GM12878 (cell line): Measurements from ENCODE around the gene ADSS1. TPM values are rescaled to one million over a fixed set of nuclear protein-coding genes. Genes with fewer than 3 reads are reported as not detected.

Source experiments
- ATAC-seq: fragments of 200-7000 bp; cut with Tn5 transposase; 3 replicates; pipeline ENCODE4 v1.9.1; 2020; ENCODE audit warnings: mild to moderate bottlenecking, moderate library complexity
- BruUV-seq: library from RNA; stranded (reverse); fragments of 400-500 nt; replicated peaks from 2 replicates; lab custom pipeline; 2021; lab: Mats Ljungman, UMichigan
- CTCF ChIA-PET: fragments of 300-600 bp; sonication (Branson Sonifier 250); formaldehyde crosslinking; extraction: SDS; loops from one replicate; lab custom pipeline; 2021; ENCODE audit warnings: inconsistent platforms; lab: Yijun Ruan, JAX
- POLR2A ChIA-PET: fragments of 350-600 bp; formaldehyde crosslinking; extraction: SDS; loops from one replicate; lab custom pipeline; 2021; ENCODE audit warnings: inconsistent platforms; lab: Charles Lee
- RAD21 ChIA-PET: fragments of 300-600 bp; sonication (Branson Sonifier 250); formaldehyde crosslinking; loops from one replicate; lab custom pipeline; 2023; ENCODE audit warnings: antibody characterized with exemption; ENCODE audit not compliant: unreplicated experiment; lab: Charles Lee
- SMC1A ChIA-PET: fragments of 300-600 bp; sonication (Branson Sonifier 250); formaldehyde crosslinking; loops from one replicate; lab custom pipeline; 2023; ENCODE audit not compliant: unreplicated experiment, uncharacterized antibody; lab: Charles Lee
- DNase-seq: peaks from one replicate; pipeline ENCODE4 v3.0.0-alpha.2; 2011; ENCODE audit warnings: low read depth, low spot score
- FAIRE-seq: peaks from 3 replicates; lab custom pipeline; 2011; peaks lifted over from hg19 to GRCh38; lab: Jason Lieb, UNC
- H2AFZ ChIP-seq: 2 replicates; pipeline ENCODE4 v1.6.0; 2011; ENCODE audit warnings: low read depth, low read length, control low read depth; ENCODE audit not compliant: control insufficient read depth
- H3K27ac ChIP-seq: 2 replicates; pipeline ENCODE4 v1.5.1; 2011; ENCODE audit warnings: control low read depth; ENCODE audit not compliant: control insufficient read depth, insufficient read depth
- H3K27me3 ChIP-seq, 2 experiments: replicated peaks in 1 of 2; 2 replicates each; pipeline versions ENCODE4 v1.6.0 to v1.6.1; 2011; ENCODE audit warnings: low read length in 1 of 2; ENCODE audit not compliant: control insufficient read depth in 2 of 2, insufficient read depth in 2 of 2
- H3K36me3 ChIP-seq, 2 experiments: 2 replicates each; pipeline ENCODE4 v1.5.1; 2011; ENCODE audit warnings: low read length in 1 of 2; ENCODE audit not compliant: control insufficient read depth in 2 of 2, insufficient read depth in 2 of 2
- H3K4me1 ChIP-seq: 2 replicates; pipeline ENCODE4 v1.6.1; 2011; ENCODE audit warnings: mild to moderate bottlenecking, low read length, moderate library complexity, mixed read lengths; ENCODE audit not compliant: control insufficient read depth, insufficient read depth
- H3K4me2 ChIP-seq: 2 replicates; pipeline ENCODE4 v1.6.0; 2011; ENCODE audit warnings: control low read depth; ENCODE audit not compliant: control insufficient read depth, insufficient read depth
- H3K4me3 ChIP-seq: fragments of 200-600 bp; sonication (generic); 2 replicates; pipeline ENCODE4 v1.5.1; 2016
- H3K79me2 ChIP-seq: 2 replicates; pipeline ENCODE4 v1.6.0; 2011; ENCODE audit warnings: low read length; ENCODE audit not compliant: control insufficient read depth, insufficient read depth
- H3K9ac ChIP-seq: 2 replicates; pipeline ENCODE4 v1.8.0; 2011; ENCODE audit warnings: low read length, control low read depth, mixed read lengths; ENCODE audit not compliant: control insufficient read depth, insufficient read depth
- H3K9me3 ChIP-seq: replicated peaks from 3 replicates; pipeline ENCODE4 v1.5.1; 2011; ENCODE audit warnings: mild to moderate bottlenecking, low read length; ENCODE audit not compliant: control insufficient read depth, insufficient read depth
- H4K20me1 ChIP-seq: 2 replicates; pipeline ENCODE4 v1.6.0; 2011; ENCODE audit not compliant: control insufficient read depth, insufficient read depth
- BACH1 ChIP-seq: fragments of 450-650 bp; IDR thresholded peaks from 2 replicates; pipeline ENCODE4 v1.6.1; 2017; ENCODE audit warnings: mild to moderate bottlenecking, borderline replicate concordance
- CEBPB ChIP-seq, 2 experiments: fragments of 150-350 bp in 1 of 2; IDR thresholded peaks; 2 replicates each; pipeline ENCODE4 v1.6.1; 2012 to 2014; ENCODE audit warnings: low read depth in 2 of 2, low read length in 2 of 2, borderline replicate concordance in 1 of 2, inconsistent platforms in 1 of 2
- CHD1 ChIP-seq: IDR thresholded peaks from 2 replicates; pipeline ENCODE4 v1.6.1; 2012; ENCODE audit warnings: low read depth, low read length, improper control_type of control experiment
- ETV6 ChIP-seq, 2 experiments: fragments of 450-650 bp in 1 of 2; IDR thresholded peaks in 1 of 2; conservative IDR thresholded peaks in 1 of 2; 2 replicates each; pipeline ENCODE4 v1.6.1; 2014; ENCODE audit warnings: antibody characterized with exemption in 1 of 2, borderline replicate concordance in 1 of 2, low read depth in 1 of 2, mild to moderate bottlenecking in 1 of 2, moderate library complexity in 1 of 2
- EZH2 ChIP-seq: IDR thresholded peaks from 2 replicates; pipeline ENCODE4 v1.6.1; 2012; ENCODE audit warnings: low read depth, mild to moderate bottlenecking, control low read depth, inconsistent platforms, low read length, borderline replicate concordance; ENCODE audit not compliant: control insufficient read depth
- NFYB ChIP-seq: IDR thresholded peaks from 2 replicates; pipeline ENCODE4 v1.6.1; 2011; ENCODE audit warnings: low read depth, mild to moderate bottlenecking, low read length, improper control_type of control experiment, moderate library complexity; ENCODE audit not compliant: insufficient read depth
- NR2C1 ChIP-seq: fragments of 450-650 bp; IDR thresholded peaks from 2 replicates; pipeline ENCODE4 v1.6.1; 2017; ENCODE audit warnings: antibody characterized with exemption, mild to moderate bottlenecking, moderate library complexity
- POU2F2 ChIP-seq: IDR thresholded peaks from 3 replicates; pipeline ENCODE4 v1.6.1; 2011; ENCODE audit warnings: low read depth, mild to moderate bottlenecking, low read length, borderline replicate concordance
- RCOR1 ChIP-seq: conservative IDR thresholded peaks from 2 replicates; pipeline ENCODE4 v1.6.1; 2012; ENCODE audit warnings: low read depth, low read length, improper control_type of control experiment
- SUPT20H ChIP-seq: IDR thresholded peaks from 2 replicates; pipeline ENCODE4 v1.6.1; 2011; ENCODE audit warnings: low read depth, mild to moderate bottlenecking, low read length, moderate library complexity, borderline replicate concordance; ENCODE audit not compliant: control insufficient read depth
- TAF1 ChIP-seq: IDR thresholded peaks from 2 replicates; pipeline ENCODE4 v1.6.1; 2011; ENCODE audit warnings: mild to moderate bottlenecking, low read depth, low read length, borderline replicate concordance
- TCF12 ChIP-seq: IDR thresholded peaks from 2 replicates; pipeline ENCODE4 v1.6.1; 2011; ENCODE audit warnings: low read depth, mild to moderate bottlenecking, low read length
- TCF3 ChIP-seq: IDR thresholded peaks from 2 replicates; pipeline ENCODE4 v1.6.1; 2012; ENCODE audit warnings: low read depth, mild to moderate bottlenecking, low read length, borderline replicate concordance; ENCODE audit not compliant: insufficient read depth
- YY1 ChIP-seq: IDR thresholded peaks from 2 replicates; pipeline ENCODE4 v1.6.1; 2011; ENCODE audit warnings: low read depth, mild to moderate bottlenecking, low read length
- ZNF24 ChIP-seq: fragments of 450-650 bp; IDR thresholded peaks from 2 replicates; pipeline ENCODE4 v1.6.1; 2017; ENCODE audit warnings: antibody characterized with exemption, mild to moderate bottlenecking
- WGBS: methylation state at CpG from one replicate; pipeline ENCODE4 v1.1.6; 2016; ENCODE audit warnings: low lambda C conversion rate; ENCODE audit not compliant: insufficient replicate concordance, insufficient coverage; ENCODE audit errors: missing lambda C conversion rate; 5-methylcytosine and 5-hydroxymethylcytosine counted together
- in situ Hi-C: fragments of 300-500 bp; cut with MboI; formaldehyde crosslinking; loops from 9 replicates; pipeline ENCODE4 v1.14.3; 2018; ENCODE audit warnings: mixed read lengths
- intact Hi-C: fragments of 100-400 bp; cut with micrococcal nuclease; formaldehyde crosslinking; loops from one replicate; pipeline ENCODE4 v1.14.2; 2022; ENCODE audit not compliant: unreplicated experiment
- polyA plus RNA-seq, 11 experiments: library from polyadenylated mRNA; depleted of rRNA in 4 of 11; unstranded in 6 of 11; stranded (reverse) in 5 of 11; fragments of >200 nt; fragmentation: Nextera tagmentation in 4 of 11; fragmentation: Illumina TruSeq in 1 of 11; extraction: Ambion mirVana in 4 of 11; extraction: Trizol in 1 of 11; gene quantifications; 1 replicate in 1 of 11; 2 replicates in 10 of 11; pipeline versions ENCODE4 v1.2.1 to v1.2.3, GENCODE V29; 2011 to 2016; ENCODE audit warnings: inconsistent platforms in 2 of 11, missing spikeins in 2 of 11, low read depth in 1 of 11
- total RNA-seq, 4 experiments: library from RNA; depleted of rRNA in 3 of 4; stranded (reverse); fragments of >200 nt in 3 of 4; fragmentation: Illumina TruSeq in 1 of 4; extraction: Trizol in 1 of 4; gene quantifications; 2 replicates each; pipeline versions ENCODE4 v1.2.1 to v1.2.3, GENCODE V29; 2013 to 2021
- TF ChIP-seq, protein P1 (sequence below): fragments of 450-650 bp; formaldehyde crosslinking; IDR thresholded peaks from 2 replicates; pipeline ENCODE4 v1.4.0; 2020; ENCODE audit warnings: mild to moderate bottlenecking, moderate library complexity
- TF ChIP-seq, protein P2 (sequence below): fragments of 450-650 bp; formaldehyde crosslinking; IDR thresholded peaks from 2 replicates; pipeline ENCODE4 v1.5.0; 2022; ENCODE audit warnings: mild to moderate bottlenecking, missing genetic modification characterization

ADSS1 gene
- total and polyA plus RNA-seq, 10 of the 15 experiments (the other 5 are each of a cell fraction or from before 2014, with no cell fraction given), result 0.11 to 0.45 (median 0.28) TPM; not detected in 5

DNA sequence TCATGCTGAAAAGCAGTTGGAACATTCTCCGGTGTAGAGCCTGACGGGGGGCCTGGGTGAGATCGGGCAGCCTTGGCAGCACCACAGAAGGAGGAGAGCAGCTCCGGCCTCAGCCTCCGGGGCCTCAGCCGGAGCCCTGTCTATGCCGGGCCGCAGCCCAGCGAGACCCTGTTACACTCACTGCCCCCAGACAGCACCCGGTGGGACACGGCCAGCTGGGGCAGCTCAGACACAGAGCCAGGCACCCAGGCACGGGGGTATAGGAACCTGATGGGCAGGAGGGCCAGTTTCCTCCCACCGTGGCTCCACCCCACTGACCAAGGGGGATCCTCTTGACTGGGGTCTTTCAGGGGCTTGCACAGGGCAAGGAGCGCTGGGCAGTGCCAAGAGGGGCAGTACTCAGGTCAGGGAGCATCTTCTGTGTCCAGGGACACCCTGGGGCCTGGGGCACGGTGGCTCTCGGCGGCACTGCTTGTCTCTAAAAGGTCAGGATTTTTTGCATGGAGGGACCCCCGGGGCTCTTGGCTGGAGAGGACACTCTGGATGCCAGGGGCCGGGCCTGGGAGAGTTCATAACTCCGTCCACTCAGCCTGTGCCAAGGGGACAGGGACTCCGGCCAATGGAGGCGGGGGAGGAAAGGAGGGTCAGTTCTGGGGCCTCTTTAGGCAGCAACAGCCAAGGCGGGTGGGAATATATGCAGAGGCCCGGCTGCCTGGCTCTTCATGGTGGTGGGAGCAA lies 25.2 kb upstream of the ADSS1 start:
- CTCF ChIA-PET, result no interaction called here
- Histone ChIP-seq H3K27ac (no peak overlapping the region), H3K9ac (no peak overlapping the region), H3K36me3 (peaks cover under 1 to 4% of the 10 kb centered on the region in 2 experiments; a peak in 3 of 4 replicates), H3K4me2 (no peak overlapping the region), H3K4me3 (no peak overlapping the region), H3K9me3 (no peaks in the 10 kb centered on the region), H2AFZ (no peak overlapping the region), H3K4me1 (peaks cover 14% of the 10 kb centered on the region), H3K27me3 (no peaks in the 10 kb centered on the region)
- 95% methylated on average over 24 of the region's 24 CpGs for WGBS
- RAD21 ChIA-PET, result no interaction called here
- FAIRE-seq (no peak), ATAC-seq (no peak), DNase-seq (no peak)
- POLR2A ChIA-PET, result no interaction called here
- in situ Hi-C loops (no loop called here), intact Hi-C loops (no loop called here)
- no TSS peak for BruUV-seq
- SMC1A ChIA-PET, result no interaction called here
- TF ChIP-seq, protein P1, sequence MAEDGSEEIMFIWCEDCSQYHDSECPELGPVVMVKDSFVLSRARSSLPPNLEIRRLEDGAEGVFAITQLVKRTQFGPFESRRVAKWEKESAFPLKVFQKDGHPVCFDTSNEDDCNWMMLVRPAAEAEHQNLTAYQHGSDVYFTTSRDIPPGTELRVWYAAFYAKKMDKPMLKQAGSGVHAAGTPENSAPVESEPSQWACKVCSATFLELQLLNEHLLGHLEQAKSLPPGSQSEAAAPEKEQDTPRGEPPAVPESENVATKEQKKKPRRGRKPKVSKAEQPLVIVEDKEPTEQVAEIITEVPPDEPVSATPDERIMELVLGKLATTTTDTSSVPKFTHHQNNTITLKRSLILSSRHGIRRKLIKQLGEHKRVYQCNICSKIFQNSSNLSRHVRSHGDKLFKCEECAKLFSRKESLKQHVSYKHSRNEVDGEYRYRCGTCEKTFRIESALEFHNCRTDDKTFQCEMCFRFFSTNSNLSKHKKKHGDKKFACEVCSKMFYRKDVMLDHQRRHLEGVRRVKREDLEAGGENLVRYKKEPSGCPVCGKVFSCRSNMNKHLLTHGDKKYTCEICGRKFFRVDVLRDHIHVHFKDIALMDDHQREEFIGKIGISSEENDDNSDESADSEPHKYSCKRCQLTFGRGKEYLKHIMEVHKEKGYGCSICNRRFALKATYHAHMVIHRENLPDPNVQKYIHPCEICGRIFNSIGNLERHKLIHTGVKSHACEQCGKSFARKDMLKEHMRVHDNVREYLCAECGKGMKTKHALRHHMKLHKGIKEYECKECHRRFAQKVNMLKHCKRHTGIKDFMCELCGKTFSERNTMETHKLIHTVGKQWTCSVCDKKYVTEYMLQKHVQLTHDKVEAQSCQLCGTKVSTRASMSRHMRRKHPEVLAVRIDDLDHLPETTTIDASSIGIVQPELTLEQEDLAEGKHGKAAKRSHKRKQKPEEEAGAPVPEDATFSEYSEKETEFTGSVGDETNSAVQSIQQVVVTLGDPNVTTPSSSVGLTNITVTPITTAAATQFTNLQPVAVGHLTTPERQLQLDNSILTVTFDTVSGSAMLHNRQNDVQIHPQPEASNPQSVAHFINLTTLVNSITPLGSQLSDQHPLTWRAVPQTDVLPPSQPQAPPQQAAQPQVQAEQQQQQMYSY, result no peak
- no peak for TF ChIP-seq RCOR1
- TF ChIP-seq NFYB, result no peak
- TF ChIP-seq EZH2, result no peak
- no peak for TF ChIP-seq ETV6 (conservative IDR thresholded peaks at IDR 0.05 in 1 of 2, IDR thresholded peaks at IDR 0.05 in 1 of 2; ENCODE audit: borderline replicate concordance in 1 of 2, low read depth in 1 of 2)
- no peak for TF ChIP-seq YY1
- TF ChIP-seq TAF1, result no peak
- no peak for TF ChIP-seq CHD1
- no peak for TF ChIP-seq SUPT20H
- TF ChIP-seq POU2F2, result no peak
- TF ChIP-seq, protein P2, sequence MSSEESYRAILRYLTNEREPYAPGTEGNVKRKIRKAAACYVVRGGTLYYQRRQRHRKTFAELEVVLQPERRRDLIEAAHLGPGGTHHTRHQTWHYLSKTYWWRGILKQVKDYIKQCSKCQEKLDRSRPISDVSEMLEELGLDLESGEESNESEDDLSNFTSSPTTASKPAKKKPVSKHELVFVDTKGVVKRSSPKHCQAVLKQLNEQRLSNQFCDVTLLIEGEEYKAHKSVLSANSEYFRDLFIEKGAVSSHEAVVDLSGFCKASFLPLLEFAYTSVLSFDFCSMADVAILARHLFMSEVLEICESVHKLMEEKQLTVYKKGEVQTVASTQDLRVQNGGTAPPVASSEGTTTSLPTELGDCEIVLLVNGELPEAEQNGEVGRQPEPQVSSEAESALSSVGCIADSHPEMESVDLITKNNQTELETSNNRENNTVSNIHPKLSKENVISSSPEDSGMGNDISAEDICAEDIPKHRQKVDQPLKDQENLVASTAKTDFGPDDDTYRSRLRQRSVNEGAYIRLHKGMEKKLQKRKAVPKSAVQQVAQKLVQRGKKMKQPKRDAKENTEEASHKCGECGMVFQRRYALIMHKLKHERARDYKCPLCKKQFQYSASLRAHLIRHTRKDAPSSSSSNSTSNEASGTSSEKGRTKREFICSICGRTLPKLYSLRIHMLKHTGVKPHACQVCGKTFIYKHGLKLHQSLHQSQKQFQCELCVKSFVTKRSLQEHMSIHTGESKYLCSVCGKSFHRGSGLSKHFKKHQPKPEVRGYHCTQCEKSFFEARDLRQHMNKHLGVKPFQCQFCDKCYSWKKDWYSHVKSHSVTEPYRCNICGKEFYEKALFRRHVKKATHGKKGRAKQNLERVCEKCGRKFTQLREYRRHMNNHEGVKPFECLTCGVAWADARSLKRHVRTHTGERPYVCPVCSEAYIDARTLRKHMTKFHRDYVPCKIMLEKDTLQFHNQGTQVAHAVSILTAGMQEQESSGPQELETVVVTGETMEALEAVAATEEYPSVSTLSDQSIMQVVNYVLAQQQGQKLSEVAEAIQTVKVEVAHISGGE, result no peak
- TF ChIP-seq BACH1, result no peak
- no peak for TF ChIP-seq NR2C1
- no peak for TF ChIP-seq ZNF24
- TF ChIP-seq TCF12, result no peak
- TF ChIP-seq TCF3, result no peak
- no peak for TF ChIP-seq CEBPB (IDR thresholded peaks at IDR 0.05; ENCODE audit: borderline replicate concordance in 1 of 2, low read depth in 2 of 2, low read length in 2 of 2)
- TF ChIP-seq, all 136 proteins: peak for 0
- peaks cover 3% of the 10 kb centered on the region for H3K79me2 ChIP-seq
- H4K20me1 ChIP-seq, result no peaks in the 10 kb centered on the region
